Panc1 (cell line): ENCODE measurements around the gene ASPN. TPM values are rescaled to one million over a fixed set of nuclear protein-coding genes. Genes with fewer than 3 reads are reported as not detected.

Source experiments
- ATAC-seq: fragments of 200-7000 bp; cut with Tn5 transposase; 2 replicates; pipeline ENCODE4 v1.9.1; 2020; ENCODE audit warnings: mild to moderate bottlenecking, moderate library complexity
- BruUV-seq: library from RNA; stranded (reverse); fragments of 400-500 nt; replicated peaks from 2 replicates; lab custom pipeline; 2021; lab: Mats Ljungman, UMichigan
- CTCF ChIA-PET: fragments of 300-600 bp; sonication (Branson Sonifier 250); formaldehyde crosslinking; loops from one replicate; lab custom pipeline; 2022; ENCODE audit warnings: antibody characterized with exemption; lab: Charles Lee
- POLR2A ChIA-PET: fragments of 300-600 bp; sonication (Branson Sonifier 250); formaldehyde crosslinking; loops from one replicate; lab custom pipeline; 2022; ENCODE audit warnings: antibody characterized with exemption; lab: Charles Lee
- DNase-seq: peaks from one replicate; pipeline ENCODE4 v3.0.0-alpha.2; 2010; ENCODE audit warnings: low read depth, low spot score
- H3K27ac ChIP-seq: 2 replicates; pipeline ENCODE4 v1.5.1; 2011; ENCODE audit warnings: mild to moderate bottlenecking, low read length, inconsistent platforms
- H3K27me3 ChIP-seq: fragments of 200-500 bp; sonication (Bioruptor generic); 2 replicates; pipeline ENCODE4 v1.6.0; 2014; ENCODE audit warnings: low read length, inconsistent platforms; ENCODE audit not compliant: control insufficient read depth, insufficient read depth
- H3K36me3 ChIP-seq: fragments of 200-500 bp; sonication (Bioruptor generic); 2 replicates; pipeline ENCODE4 v1.5.1; 2014; ENCODE audit warnings: inconsistent platforms, mild to moderate bottlenecking, low read length, moderate library complexity; ENCODE audit not compliant: control insufficient read depth, insufficient read depth
- H3K4me1 ChIP-seq: 2 replicates; pipeline ENCODE4 v1.5.1; 2011; ENCODE audit warnings: inconsistent platforms, mild to moderate bottlenecking, low read length, moderate library complexity; ENCODE audit not compliant: control insufficient read depth, insufficient read depth
- H3K4me3 ChIP-seq, 2 experiments: 2 replicates each; pipeline ENCODE4 v1.5.1; 2011 to 2012; ENCODE audit warnings: low read depth in 2 of 2, low read length in 2 of 2, mild to moderate bottlenecking in 2 of 2, inconsistent platforms in 1 of 2, moderate library complexity in 1 of 2
- H3K9me3 ChIP-seq: fragments of 200-500 bp; sonication (Bioruptor generic); 2 replicates; pipeline ENCODE4 v1.5.1; 2014; ENCODE audit warnings: low read depth, mild to moderate bottlenecking, inconsistent platforms, low read length, moderate library complexity; ENCODE audit not compliant: control insufficient read depth, insufficient read depth
- POLR2AphosphoS5 ChIP-seq: IDR thresholded peaks from 2 replicates; pipeline ENCODE4 v1.6.1; 2012; ENCODE audit warnings: mild to moderate bottlenecking, low read depth, low read length, moderate library complexity
- SIN3A ChIP-seq: IDR thresholded peaks from 2 replicates; pipeline ENCODE4 v1.6.1; 2012; ENCODE audit warnings: low read depth, mild to moderate bottlenecking, low read length, moderate library complexity, borderline replicate concordance; ENCODE audit not compliant: insufficient read depth
- TCF7L2 ChIP-seq: IDR thresholded peaks from 2 replicates; pipeline ENCODE4 v1.6.1; 2011; ENCODE audit warnings: mild to moderate bottlenecking, low read depth, low read length, inconsistent platforms
- in situ Hi-C: cut with HindIII; loops from 2 replicates; pipeline ENCODE4 v1.10.0; 2016; ENCODE audit warnings: low sequenced_read_pairs, low pct_unique_long_range_greater_than_20kb
- intact Hi-C: fragments of 100-400 bp; cut with micrococcal nuclease; formaldehyde crosslinking; loops from one replicate; pipeline ENCODE4 v1.10.0; 2022; ENCODE audit not compliant: unreplicated experiment
- total RNA-seq: library from RNA; stranded (reverse); gene quantifications from one replicate; pipeline ENCODE4 v1.2.1, GENCODE V29; 2021; ENCODE audit not compliant: unreplicated experiment
- TF ChIP-seq, protein P1 (sequence below): fragments of 450-650 bp; IDR thresholded peaks from 2 replicates; pipeline ENCODE4 v1.5.1; 2017; ENCODE audit warnings: mild to moderate bottlenecking
- TF ChIP-seq, protein P2 (sequence below), 2 experiments: IDR thresholded peaks; 2 replicates each; pipeline ENCODE4 v1.6.1; 2011 to 2012; ENCODE audit warnings: low read depth in 2 of 2, control low read depth in 1 of 2, low read length in 1 of 2, mild to moderate bottlenecking in 1 of 2, moderate library complexity in 1 of 2; ENCODE audit not compliant: insufficient read depth in 1 of 2

Gene ASPN
- total RNA-seq, 1 experiment from 2014 or later, result not detected

GRCh38 chr9:92424340-92424739, 58.0 kb downstream of the ASPN start, which contains the start of gene OMD:
Gene OMD (minus strand): TSS chr9:92424471. CDS start chr9:92417558, 6,913 bp downstream.
- DNase-seq, result no peak
- TF ChIP-seq, protein P1, sequence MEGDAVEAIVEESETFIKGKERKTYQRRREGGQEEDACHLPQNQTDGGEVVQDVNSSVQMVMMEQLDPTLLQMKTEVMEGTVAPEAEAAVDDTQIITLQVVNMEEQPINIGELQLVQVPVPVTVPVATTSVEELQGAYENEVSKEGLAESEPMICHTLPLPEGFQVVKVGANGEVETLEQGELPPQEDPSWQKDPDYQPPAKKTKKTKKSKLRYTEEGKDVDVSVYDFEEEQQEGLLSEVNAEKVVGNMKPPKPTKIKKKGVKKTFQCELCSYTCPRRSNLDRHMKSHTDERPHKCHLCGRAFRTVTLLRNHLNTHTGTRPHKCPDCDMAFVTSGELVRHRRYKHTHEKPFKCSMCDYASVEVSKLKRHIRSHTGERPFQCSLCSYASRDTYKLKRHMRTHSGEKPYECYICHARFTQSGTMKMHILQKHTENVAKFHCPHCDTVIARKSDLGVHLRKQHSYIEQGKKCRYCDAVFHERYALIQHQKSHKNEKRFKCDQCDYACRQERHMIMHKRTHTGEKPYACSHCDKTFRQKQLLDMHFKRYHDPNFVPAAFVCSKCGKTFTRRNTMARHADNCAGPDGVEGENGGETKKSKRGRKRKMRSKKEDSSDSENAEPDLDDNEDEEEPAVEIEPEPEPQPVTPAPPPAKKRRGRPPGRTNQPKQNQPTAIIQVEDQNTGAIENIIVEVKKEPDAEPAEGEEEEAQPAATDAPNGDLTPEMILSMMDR, result no peak
- no peak for TF ChIP-seq SIN3A
- no peak within 1 kb of the TSS for H3K27ac ChIP-seq
- no TSS peak for BruUV-seq
- H3K9me3 ChIP-seq, result no peaks in the 10 kb centered on the region
- no peaks in the 10 kb centered on the region for H3K27me3 ChIP-seq
- H3K4me1 ChIP-seq, result no peaks in the 10 kb centered on the region
- no peak within 1 kb of the TSS for H3K4me3 ChIP-seq
- POLR2A ChIA-PET, result no interaction called here
- intact Hi-C loops (no loop called here), in situ Hi-C loops (no loop called here)
- ATAC-seq, result no peak
- CTCF ChIA-PET, result no interaction called here
- H3K36me3 ChIP-seq, result no peaks in the 10 kb centered on the region

DNA sequence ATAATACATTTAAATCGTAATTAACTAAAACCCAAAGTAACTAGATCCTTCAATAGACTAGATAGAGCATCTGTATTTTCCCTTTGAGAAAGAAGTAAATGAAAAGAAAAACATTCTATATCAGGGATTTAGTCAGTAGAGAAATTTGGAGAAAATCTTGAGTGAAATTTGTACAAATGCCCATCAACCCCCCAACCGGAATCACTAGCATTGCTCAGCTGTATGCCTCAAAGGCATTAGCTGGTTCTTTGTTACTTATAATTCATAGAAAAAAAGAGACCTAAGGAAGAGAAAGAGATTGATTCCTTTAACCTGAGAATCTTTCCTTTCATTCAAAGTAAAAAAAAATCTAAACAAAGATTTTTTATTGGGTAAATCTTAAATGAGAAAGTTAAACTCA, 58.7 kb downstream of the ASPN start:
- Histone ChIP-seq H3K27ac (no peak overlapping the region), H3K4me3 (no peak overlapping the region), H3K36me3 (no peaks in the 10 kb centered on the region), H3K9me3 (no peaks in the 10 kb centered on the region), H3K27me3 (no peaks in the 10 kb centered on the region), H3K4me1 (no peaks in the 10 kb centered on the region)
- ATAC-seq, result no peak
- POLR2A ChIA-PET, result no interaction called here
- CTCF ChIA-PET, result no interaction called here
- no TSS peak for BruUV-seq
- intact Hi-C loops (no loop called here), in situ Hi-C loops (no loop called here)
- DNase-seq, result no peak
- TF ChIP-seq POLR2AphosphoS5, result no peak
- no peak for TF ChIP-seq TCF7L2
- TF ChIP-seq SIN3A, result no peak
- TF ChIP-seq, protein P1, result no peak
- TF ChIP-seq, protein P2, sequence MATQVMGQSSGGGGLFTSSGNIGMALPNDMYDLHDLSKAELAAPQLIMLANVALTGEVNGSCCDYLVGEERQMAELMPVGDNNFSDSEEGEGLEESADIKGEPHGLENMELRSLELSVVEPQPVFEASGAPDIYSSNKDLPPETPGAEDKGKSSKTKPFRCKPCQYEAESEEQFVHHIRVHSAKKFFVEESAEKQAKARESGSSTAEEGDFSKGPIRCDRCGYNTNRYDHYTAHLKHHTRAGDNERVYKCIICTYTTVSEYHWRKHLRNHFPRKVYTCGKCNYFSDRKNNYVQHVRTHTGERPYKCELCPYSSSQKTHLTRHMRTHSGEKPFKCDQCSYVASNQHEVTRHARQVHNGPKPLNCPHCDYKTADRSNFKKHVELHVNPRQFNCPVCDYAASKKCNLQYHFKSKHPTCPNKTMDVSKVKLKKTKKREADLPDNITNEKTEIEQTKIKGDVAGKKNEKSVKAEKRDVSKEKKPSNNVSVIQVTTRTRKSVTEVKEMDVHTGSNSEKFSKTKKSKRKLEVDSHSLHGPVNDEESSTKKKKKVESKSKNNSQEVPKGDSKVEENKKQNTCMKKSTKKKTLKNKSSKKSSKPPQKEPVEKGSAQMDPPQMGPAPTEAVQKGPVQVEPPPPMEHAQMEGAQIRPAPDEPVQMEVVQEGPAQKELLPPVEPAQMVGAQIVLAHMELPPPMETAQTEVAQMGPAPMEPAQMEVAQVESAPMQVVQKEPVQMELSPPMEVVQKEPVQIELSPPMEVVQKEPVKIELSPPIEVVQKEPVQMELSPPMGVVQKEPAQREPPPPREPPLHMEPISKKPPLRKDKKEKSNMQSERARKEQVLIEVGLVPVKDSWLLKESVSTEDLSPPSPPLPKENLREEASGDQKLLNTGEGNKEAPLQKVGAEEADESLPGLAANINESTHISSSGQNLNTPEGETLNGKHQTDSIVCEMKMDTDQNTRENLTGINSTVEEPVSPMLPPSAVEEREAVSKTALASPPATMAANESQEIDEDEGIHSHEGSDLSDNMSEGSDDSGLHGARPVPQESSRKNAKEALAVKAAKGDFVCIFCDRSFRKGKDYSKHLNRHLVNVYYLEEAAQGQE (IDR thresholded peaks at IDR 0.05; ENCODE audit: insufficient read depth in 1 of 2, low read depth in 2 of 2, low read length in 1 of 2), result no peak
